H1 (cell line): ENCODE data around the gene MAGI1. TPM values are rescaled to one million over a fixed set of nuclear protein-coding genes. Genes with fewer than 3 reads are reported as not detected.

Experiments used
- CTCF ChIA-PET: fragments of 300-600 bp; sonication (Branson Sonifier 250); formaldehyde crosslinking; loops from one replicate; lab custom pipeline; 2021; ENCODE audit not compliant: partially characterized antibody; lab: Charles Lee
- POLR2A ChIA-PET: fragments of 300-600 bp; sonication (Branson Sonifier 250); formaldehyde crosslinking; loops from one replicate; lab custom pipeline; 2021; ENCODE audit warnings: inconsistent platforms; ENCODE audit not compliant: partially characterized antibody; lab: Charles Lee
- DNase-seq, 2 experiments: peaks; one replicate each; pipeline versions ENCODE4 v3.0.0 to v3.0.0-alpha.2; 2010 to 2022; ENCODE audit warnings: low spot score in 2 of 2, low read depth in 1 of 2, mixed read lengths in 1 of 2
- FAIRE-seq: peaks from 2 replicates; lab custom pipeline; 2011; peaks lifted over from hg19 to GRCh38; lab: Jason Lieb, UNC
- H2AFZ ChIP-seq: 2 replicates; pipeline ENCODE4 v1.8.1; 2012; ENCODE audit warnings: low read length, inconsistent platforms
- H2AK5ac ChIP-seq: 2 replicates; pipeline ENCODE4 v1.6.1; 2013; ENCODE audit warnings: low read depth, low read length
- H2BK120ac ChIP-seq: replicated peaks from 2 replicates; pipeline ENCODE3; 2013; ENCODE audit warnings: low read depth, low read length, inconsistent platforms
- H2BK12ac ChIP-seq: 2 replicates; pipeline ENCODE4 v1.6.1; 2013; ENCODE audit warnings: low read depth, low read length
- H2BK15ac ChIP-seq: 2 replicates; pipeline ENCODE4 v1.6.1; 2013; ENCODE audit warnings: low read length
- H2BK20ac ChIP-seq: 2 replicates; pipeline ENCODE4 v1.6.1; 2013; ENCODE audit warnings: low read length
- H2BK5ac ChIP-seq: 2 replicates; pipeline ENCODE4 v1.6.1; 2013; ENCODE audit warnings: low read depth, low read length
- H3K14ac ChIP-seq: 2 replicates; pipeline ENCODE4 v1.6.1; 2013; ENCODE audit warnings: inconsistent platforms; ENCODE audit not compliant: insufficient read length
- H3K18ac ChIP-seq: 2 replicates; pipeline ENCODE4 v1.6.1; 2013; ENCODE audit warnings: low read length; ENCODE audit errors: extremely low read depth
- H3K23ac ChIP-seq: 2 replicates; pipeline ENCODE4 v1.6.1; 2013; ENCODE audit warnings: inconsistent platforms; ENCODE audit not compliant: insufficient read length
- H3K23me2 ChIP-seq: 2 replicates; pipeline ENCODE4 v1.6.1; 2013; ENCODE audit warnings: low read depth, low read length
- H3K27ac ChIP-seq: 2 replicates; pipeline ENCODE4 v1.6.1; 2011; ENCODE audit warnings: low read depth, low read length, inconsistent platforms
- H3K27me3 ChIP-seq, 4 experiments: replicated peaks in 1 of 4; 1 replicate in 1 of 4; 2 replicates in 3 of 4; pipeline versions ENCODE4 v1.6.1 to v1.8.1; 2011 to 2013; ENCODE audit warnings: low read length in 3 of 4, mild to moderate bottlenecking in 3 of 4, inconsistent platforms in 2 of 4, mixed read lengths in 2 of 4, moderate library complexity in 1 of 4; ENCODE audit not compliant: control insufficient read depth in 3 of 4, insufficient read depth in 3 of 4; ENCODE audit errors: extremely low read depth in 1 of 4
- H3K36me3 ChIP-seq, 4 experiments: 2 replicates each; pipeline versions ENCODE4 v1.6.1 to v1.8.1; 2011 to 2013; ENCODE audit warnings: mild to moderate bottlenecking in 4 of 4, low read length in 3 of 4, moderate library complexity in 2 of 4, control low read depth in 1 of 4, inconsistent platforms in 1 of 4; ENCODE audit not compliant: insufficient read depth in 4 of 4, control insufficient read depth in 2 of 4
- H3K4ac ChIP-seq: replicated peaks from 2 replicates; pipeline ENCODE3; 2013; ENCODE audit warnings: low read length, low read depth, mixed read lengths, inconsistent platforms; ENCODE audit not compliant: insufficient read length
- H3K4me1 ChIP-seq, 4 experiments: replicated peaks in 1 of 4; 1 replicate in 1 of 4; 2 replicates in 3 of 4; pipeline versions ENCODE4 v1.6.1 to v1.8.1; 2011 to 2013; ENCODE audit warnings: low read length in 3 of 4, inconsistent platforms in 2 of 4, mixed read lengths in 1 of 4; ENCODE audit not compliant: insufficient read depth in 4 of 4, control insufficient read depth in 3 of 4
- H3K4me2 ChIP-seq, 2 experiments: 2 replicates each; pipeline versions ENCODE4 v1.6.1 to v1.8.1; 2011 to 2013; ENCODE audit warnings: low read depth in 2 of 2, low read length in 2 of 2, control low read depth in 1 of 2, inconsistent platforms in 1 of 2, mild to moderate bottlenecking in 1 of 2; ENCODE audit not compliant: insufficient read depth in 1 of 2
- H3K4me3 ChIP-seq, 4 experiments: fragments of 200-600, 300-600 bp in 1 of 4; sonication (generic), shearing (Covaris generic), sonication (Bioruptor Twin) in 1 of 4; 2 replicates each; pipeline versions ENCODE4 v1.5.1 to v1.8.1; 2011 to 2016; ENCODE audit warnings: low read length in 4 of 4, low read depth in 3 of 4, control low read depth in 2 of 4, inconsistent platforms in 2 of 4, mild to moderate bottlenecking in 2 of 4, mixed read lengths in 1 of 4, moderate library complexity in 1 of 4; ENCODE audit not compliant: insufficient read depth in 2 of 4; ENCODE audit errors: extremely low read depth in 1 of 4
- H3K56ac ChIP-seq: replicated peaks from 2 replicates; pipeline ENCODE3; 2013; ENCODE audit warnings: low read depth, mild to moderate bottlenecking, mixed read lengths, low read length, inconsistent platforms; ENCODE audit not compliant: insufficient read length
- H3K79me1 ChIP-seq: 2 replicates; pipeline ENCODE4 v1.6.1; 2013; ENCODE audit warnings: low read depth, low read length, control low read depth
- H3K79me2 ChIP-seq, 2 experiments: 2 replicates each; pipeline versions ENCODE4 v1.6.1 to v1.8.1; 2012 to 2013; ENCODE audit warnings: low read length in 2 of 2, mild to moderate bottlenecking in 2 of 2, inconsistent platforms in 1 of 2; ENCODE audit not compliant: insufficient read depth in 2 of 2, control insufficient read depth in 1 of 2
- H3K9ac ChIP-seq, 4 experiments: replicated peaks in 1 of 4; 1 replicate in 1 of 4; 2 replicates in 3 of 4; pipeline versions ENCODE4 v1.6.1 to v1.8.1; 2011 to 2013; ENCODE audit warnings: low read depth in 3 of 4, low read length in 3 of 4, control low read depth in 2 of 4, mild to moderate bottlenecking in 2 of 4, moderate library complexity in 2 of 4, inconsistent platforms in 1 of 4; ENCODE audit errors: extremely low read depth in 1 of 4
- H3K9me3 ChIP-seq, 2 experiments: 2 replicates each; pipeline versions ENCODE4 v1.6.1 to v1.8.1; 2012 to 2013; ENCODE audit warnings: mild to moderate bottlenecking in 2 of 2, moderate library complexity in 2 of 2, control low read depth in 1 of 2, inconsistent platforms in 1 of 2, low read depth in 1 of 2, low read length in 1 of 2, mixed read lengths in 1 of 2; ENCODE audit not compliant: insufficient read depth in 2 of 2
- H4K20me1 ChIP-seq, 2 experiments: replicated peaks in 1 of 2; 2 replicates each; pipeline versions ENCODE3 to v1.8.1; 2011 to 2013; ENCODE audit warnings: inconsistent platforms in 2 of 2, low read length in 2 of 2, mild to moderate bottlenecking in 1 of 2; ENCODE audit not compliant: insufficient read depth in 2 of 2, control insufficient read depth in 1 of 2
- H4K5ac ChIP-seq: 2 replicates; pipeline ENCODE4 v1.6.1; 2013; ENCODE audit warnings: low read length, low read depth, mixed read lengths, inconsistent platforms; ENCODE audit not compliant: insufficient read length
- H4K8ac ChIP-seq: 2 replicates; pipeline ENCODE4 v1.8.0; 2013; ENCODE audit warnings: mild to moderate bottlenecking, moderate library complexity, low read length, inconsistent platforms; ENCODE audit not compliant: insufficient read depth; ENCODE audit errors: extremely low read depth
- H4K91ac ChIP-seq: replicated peaks from 2 replicates; pipeline ENCODE3; 2013; ENCODE audit warnings: low read length, mixed read lengths, inconsistent platforms; ENCODE audit not compliant: insufficient read length
- CBX8 ChIP-seq: fragments of 300-800, 300-1000 bp; sonication (generic); IDR thresholded peaks from 2 replicates; pipeline ENCODE4 v1.7.1; 2016; ENCODE audit warnings: low read depth, low read length, borderline replicate concordance
- WGBS, 2 experiments: shearing (Covaris generic) in 1 of 2; methylation state at CpG; one replicate each; pipeline versions ENCODE4 v1.1.6 to v1.1.7; 2013 to 2015; ENCODE audit warnings: low lambda C conversion rate in 2 of 2, mixed read lengths in 2 of 2, inconsistent platforms in 1 of 2, low coverage in 1 of 2, missing lambda C conversion rate in 1 of 2; ENCODE audit not compliant: insufficient replicate concordance in 2 of 2, insufficient coverage in 1 of 2, insufficient read length in 1 of 2; ENCODE audit errors: extremely low coverage in 1 of 2, missing lambda C conversion rate in 1 of 2; 5-methylcytosine and 5-hydroxymethylcytosine counted together
- polyA plus RNA-seq, 7 experiments: library from polyadenylated mRNA; depleted of rRNA in 3 of 7; stranded (reverse) in 5 of 7; unstranded in 2 of 7; fragments of >200 nt in 5 of 7; fragments of 200-250 nt in 2 of 7; gene quantifications; 1 replicate in 5 of 7; 2 replicates in 1 of 7; 4 replicates in 1 of 7; pipeline versions ENCODE4 v1.2.1 to v1.2.3, GENCODE V29; 2011 to 2013; ENCODE audit warnings: missing spikeins in 2 of 7, mixed read lengths in 2 of 7
- total RNA-seq: library from RNA; stranded (reverse); fragmentation: NEBNext Ultra II Directional; extraction: Animal tissue kit (Norgen Biotek cat#: 25700); gene quantifications from 2 replicates; pipeline ENCODE4 v1.2.1, GENCODE V29; 2021
- TF ChIP-seq, protein P1 (sequence below), 3 experiments: IDR thresholded peaks; 1 replicate in 2 of 3; 2 replicates in 1 of 3; pipeline versions ENCODE4 v1.5.1 to v1.6.1; 2011; ENCODE audit warnings: low read length in 3 of 3, mild to moderate bottlenecking in 3 of 3, inconsistent platforms in 2 of 3, low read depth in 1 of 3, moderate library complexity in 1 of 3; ENCODE audit not compliant: insufficient read depth in 1 of 3; ENCODE audit errors: control extremely low read depth in 1 of 3

MAGI1 gene
- total and polyA plus RNA-seq, 2 of the 8 experiments (the other 6 are each of a cell fraction or from before 2014, with no cell fraction given): 19.8 to 78.0 TPM

DNA sequence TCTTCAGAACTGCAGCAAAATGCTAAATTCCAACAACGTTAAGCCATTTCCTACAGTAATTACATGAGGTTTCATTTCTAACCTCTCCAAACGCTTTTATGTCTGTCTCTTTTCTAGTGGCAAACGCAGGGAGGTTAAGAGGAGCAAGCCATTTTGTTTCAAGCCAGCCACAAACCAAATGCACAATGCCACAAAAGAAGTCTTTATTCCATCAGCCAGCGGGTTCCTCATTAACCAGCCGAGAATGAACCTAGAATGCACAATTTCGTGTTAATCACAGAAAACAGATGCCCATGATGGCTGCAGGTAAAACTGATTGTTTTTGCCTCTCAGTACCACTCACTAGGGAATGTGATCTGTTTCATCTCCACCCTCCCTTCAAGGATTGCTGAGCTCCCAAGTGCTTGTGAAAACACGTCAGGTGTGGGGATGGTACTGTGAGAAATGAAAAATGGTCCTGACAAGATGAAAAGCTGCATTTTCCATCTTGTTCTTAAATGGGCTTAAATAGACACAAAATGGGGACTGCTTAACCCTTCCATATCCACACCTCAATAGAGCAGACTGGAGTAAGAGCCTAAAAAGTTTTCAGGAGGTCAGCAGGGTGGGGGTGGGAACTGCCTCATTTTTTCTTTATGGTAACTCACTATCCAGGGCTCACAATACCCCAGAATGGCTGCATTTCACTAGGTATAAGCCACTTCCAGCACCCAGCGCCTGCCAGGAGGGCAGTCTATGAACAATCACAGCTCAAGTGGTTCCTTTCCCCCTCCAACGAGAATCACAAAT, 277.1 kb downstream of the MAGI1 start:
- H4K20me1 ChIP-seq: no peaks in the 10 kb centered on the region
- WGBS, 2 experiments: 64% methylated on average over 9 of the region's 9 CpGs; no CpG with 5 or more reads in 1 of the 2 experiments
- H3K14ac ChIP-seq: peak overlapping the region; percentile 13
- no peak overlapping the region; a peak in 1 of 7 replicates for H3K9ac ChIP-seq
- no peak overlapping the region for H4K5ac ChIP-seq
- H2AK5ac ChIP-seq: no peak overlapping the region
- peak overlapping the region; percentile 46 to 54 for H3K4me2 ChIP-seq
- H3K79me1 ChIP-seq: no peaks in the 10 kb centered on the region
- H3K27ac ChIP-seq: no peak overlapping the region
- no peak overlapping the region for H3K4ac ChIP-seq
- H3K36me3 ChIP-seq: no peaks in the 10 kb centered on the region
- TF ChIP-seq, protein P1, sequence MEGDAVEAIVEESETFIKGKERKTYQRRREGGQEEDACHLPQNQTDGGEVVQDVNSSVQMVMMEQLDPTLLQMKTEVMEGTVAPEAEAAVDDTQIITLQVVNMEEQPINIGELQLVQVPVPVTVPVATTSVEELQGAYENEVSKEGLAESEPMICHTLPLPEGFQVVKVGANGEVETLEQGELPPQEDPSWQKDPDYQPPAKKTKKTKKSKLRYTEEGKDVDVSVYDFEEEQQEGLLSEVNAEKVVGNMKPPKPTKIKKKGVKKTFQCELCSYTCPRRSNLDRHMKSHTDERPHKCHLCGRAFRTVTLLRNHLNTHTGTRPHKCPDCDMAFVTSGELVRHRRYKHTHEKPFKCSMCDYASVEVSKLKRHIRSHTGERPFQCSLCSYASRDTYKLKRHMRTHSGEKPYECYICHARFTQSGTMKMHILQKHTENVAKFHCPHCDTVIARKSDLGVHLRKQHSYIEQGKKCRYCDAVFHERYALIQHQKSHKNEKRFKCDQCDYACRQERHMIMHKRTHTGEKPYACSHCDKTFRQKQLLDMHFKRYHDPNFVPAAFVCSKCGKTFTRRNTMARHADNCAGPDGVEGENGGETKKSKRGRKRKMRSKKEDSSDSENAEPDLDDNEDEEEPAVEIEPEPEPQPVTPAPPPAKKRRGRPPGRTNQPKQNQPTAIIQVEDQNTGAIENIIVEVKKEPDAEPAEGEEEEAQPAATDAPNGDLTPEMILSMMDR (IDR thresholded peaks at IDR 0.05; ENCODE audit: control extremely low read depth in 1 of 3, insufficient read depth in 1 of 3, low read depth in 1 of 3, low read length in 3 of 3): no peak
- TF ChIP-seq CBX8: no peak
- TF ChIP-seq, all 59 proteins: peak for 0
- Histone ChIP-seq H3K4me1 (peaks cover 0 to 14% (median 10%) of the 10 kb centered on the region in 4 experiments; a peak in 5 of 7 replicates), H3K56ac (no peak overlapping the region), H3K27me3 (peaks cover 0 to 1% (median 0%) of the 10 kb centered on the region in 4 experiments; a peak in 1 of 7 replicates), H4K8ac (no peak overlapping the region), H2BK15ac (no peak overlapping the region), H3K9me3 (no peaks in the 10 kb centered on the region), H2BK120ac (no peak overlapping the region), H3K23me2 (no peaks in the 10 kb centered on the region), H2AFZ (no peak overlapping the region), H3K79me2 (peaks cover 0 to 22% of the 10 kb centered on the region in 2 experiments; a peak in 2 of 4 replicates), H3K18ac (peak overlapping the region; percentile 0; the same call in 1 of the 2 replicates), H3K23ac (no peak overlapping the region), H2BK12ac (no peak overlapping the region), H3K4me3 (peak overlapping the region in 1 of 4 experiments; percentile 32; a peak in 2 of 8 replicates), H4K91ac (no peak overlapping the region), H2BK5ac (0 out of 2 replicates have a peak overlapping the region, but pooled peaks have one; percentile 29), H2BK20ac (no peak overlapping the region)
- FAIRE-seq (peak; percentile 52), DNase-seq (no peak)
- ChIA-PET POLR2A (interaction anchor here (0.6 to 0.7 kb wide), 2 partner anchors 18 to 48 kb away, joined by 3 read pairs; no protein-coding TSS in a partner anchor), CTCF (interaction anchor here (0.6 to 1.0 kb wide), 4 partner anchors 11 to 492 kb away, joined by 3 to 4 read pairs (median 4); no protein-coding TSS in a partner anchor)
